ENCODE data around the gene KCND3.

The KCND3 gene

GRCh38 chr1:111770916-111771315 lies 218.6 kb downstream of the KCND3 start:
- TF ChIP-seq GABPA (IDR thresholded peaks at IDR 0.05; ENCODE audit: low read depth) (no peak), SPI1 (IDR thresholded peaks at IDR 0.05; ENCODE audit: borderline replicate concordance, low read depth) (no peak), POLR2AphosphoS5 (IDR thresholded peaks at IDR 0.05; ENCODE audit: low read depth) (no peak), REST (IDR thresholded peaks at IDR 0.05; ENCODE audit: insufficient replicate concordance, low read depth) (no peak)
- TF ChIP-seq, protein P1, sequence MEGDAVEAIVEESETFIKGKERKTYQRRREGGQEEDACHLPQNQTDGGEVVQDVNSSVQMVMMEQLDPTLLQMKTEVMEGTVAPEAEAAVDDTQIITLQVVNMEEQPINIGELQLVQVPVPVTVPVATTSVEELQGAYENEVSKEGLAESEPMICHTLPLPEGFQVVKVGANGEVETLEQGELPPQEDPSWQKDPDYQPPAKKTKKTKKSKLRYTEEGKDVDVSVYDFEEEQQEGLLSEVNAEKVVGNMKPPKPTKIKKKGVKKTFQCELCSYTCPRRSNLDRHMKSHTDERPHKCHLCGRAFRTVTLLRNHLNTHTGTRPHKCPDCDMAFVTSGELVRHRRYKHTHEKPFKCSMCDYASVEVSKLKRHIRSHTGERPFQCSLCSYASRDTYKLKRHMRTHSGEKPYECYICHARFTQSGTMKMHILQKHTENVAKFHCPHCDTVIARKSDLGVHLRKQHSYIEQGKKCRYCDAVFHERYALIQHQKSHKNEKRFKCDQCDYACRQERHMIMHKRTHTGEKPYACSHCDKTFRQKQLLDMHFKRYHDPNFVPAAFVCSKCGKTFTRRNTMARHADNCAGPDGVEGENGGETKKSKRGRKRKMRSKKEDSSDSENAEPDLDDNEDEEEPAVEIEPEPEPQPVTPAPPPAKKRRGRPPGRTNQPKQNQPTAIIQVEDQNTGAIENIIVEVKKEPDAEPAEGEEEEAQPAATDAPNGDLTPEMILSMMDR (IDR thresholded peaks at IDR 0.05; ENCODE audit: insufficient read depth, low read length): no peak
- Histone ChIP-seq H3K4me3 (replicated peaks; ENCODE audit: insufficient read depth, low read length) (no peak overlapping the region), H3K27me3 (ENCODE audit: insufficient read depth, poor library complexity, severe bottlenecking) (no peaks in the 10 kb centered on the region), H3K27ac (replicated peaks) (no peak overlapping the region)
- DNase-seq (ENCODE audit: low read depth in 1 of 2, low spot score in 1 of 2): no peak

GRCh38 chr1:111769517-111770146 lies 219.8 kb downstream of the KCND3 start:
- Histone ChIP-seq H3K4me3 (replicated peaks; ENCODE audit: insufficient read depth, low read length) (no peak overlapping the region), H3K27ac (replicated peaks) (no peak overlapping the region), H3K27me3 (ENCODE audit: insufficient read depth, poor library complexity, severe bottlenecking) (no peaks in the 10 kb centered on the region)
- peak; percentile 60 to 70 for DNase-seq (ENCODE audit: low read depth in 1 of 2, low spot score in 1 of 2)
- no peak for TF ChIP-seq POLR2AphosphoS5 (IDR thresholded peaks at IDR 0.05; ENCODE audit: low read depth)
- TF ChIP-seq, protein P1 (IDR thresholded peaks at IDR 0.05; ENCODE audit: insufficient read depth, low read length): peak; percentile 71
- TF ChIP-seq SPI1 (IDR thresholded peaks at IDR 0.05; ENCODE audit: borderline replicate concordance, low read depth): no peak
- no peak for TF ChIP-seq REST (IDR thresholded peaks at IDR 0.05; ENCODE audit: insufficient replicate concordance, low read depth)
- no peak for TF ChIP-seq GABPA (IDR thresholded peaks at IDR 0.05; ENCODE audit: low read depth)

DNA sequence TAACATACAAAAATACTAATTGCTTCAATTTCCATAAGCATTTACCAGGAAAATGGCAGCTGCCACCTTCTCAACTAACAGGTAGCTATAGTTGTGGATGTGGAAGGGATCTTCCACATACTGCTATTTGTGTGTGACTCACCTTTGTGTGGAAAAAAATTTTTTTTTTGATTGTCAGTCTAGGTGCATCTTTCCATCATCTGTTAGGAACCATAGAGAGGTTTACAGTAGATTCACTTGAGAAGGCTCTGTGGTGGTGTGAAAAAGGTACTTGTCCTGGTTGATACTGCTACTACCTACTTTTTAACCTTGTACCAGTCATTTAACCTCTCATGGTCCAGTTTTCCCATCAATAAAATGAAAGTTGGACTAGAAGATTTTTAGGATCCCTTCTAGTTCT lies 220.8 kb downstream of the KCND3 start:
- Histone ChIP-seq H3K4me3 (replicated peaks; ENCODE audit: insufficient read depth, low read length) (no peak overlapping the region), H3K27ac (replicated peaks) (no peak overlapping the region; the same call in 1 of the 2 replicates), H3K27me3 (ENCODE audit: insufficient read depth, poor library complexity, severe bottlenecking) (no peaks in the 10 kb centered on the region)
- TF ChIP-seq GABPA (IDR thresholded peaks at IDR 0.05; ENCODE audit: low read depth) (no peak), POLR2AphosphoS5 (IDR thresholded peaks at IDR 0.05; ENCODE audit: low read depth) (no peak), REST (IDR thresholded peaks at IDR 0.05; ENCODE audit: insufficient replicate concordance, low read depth) (no peak), SPI1 (IDR thresholded peaks at IDR 0.05; ENCODE audit: borderline replicate concordance, low read depth) (no peak)
- TF ChIP-seq, protein P1 (IDR thresholded peaks at IDR 0.05; ENCODE audit: insufficient read depth, low read length): no peak
- no peak for DNase-seq (ENCODE audit: low read depth in 1 of 2, low spot score in 1 of 2)
